Measurements from ENCODE around the gene VWF. TPM values are rescaled to one million over a fixed set of nuclear protein-coding genes. Genes with fewer than 3 reads are reported as not detected.
"Not testable (repeated sequence)": the region's sequence is repeated elsewhere in the genome, so short reads cannot be mapped to it uniquely, and the experiment has no call there.

VWF gene
- total RNA-seq, 1 experiment from 2014 or later = 0.41 TPM

DNA sequence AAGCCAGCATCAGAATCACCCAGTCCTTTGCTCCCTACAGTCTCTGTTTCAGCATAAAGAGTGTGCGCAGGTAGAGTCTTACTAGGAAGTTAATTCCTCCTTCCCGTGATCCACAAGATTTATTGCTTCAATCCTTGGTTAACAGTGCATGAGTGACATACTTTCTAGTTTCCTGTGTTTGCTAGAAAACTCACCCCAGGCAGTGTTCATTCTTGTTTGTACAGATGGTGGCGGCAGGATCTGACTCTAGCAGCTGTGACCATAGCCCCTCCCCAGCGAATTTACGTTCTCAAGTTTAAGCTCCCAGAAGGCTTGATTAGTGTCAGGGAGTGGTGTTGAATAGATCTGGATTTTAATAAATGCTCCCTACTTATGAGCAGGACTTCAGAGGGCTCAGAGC, 103.5 kb downstream of the VWF start:
- POLR2A ChIA-PET = no interaction called here
- Histone ChIP-seq H3K4me3 (ENCODE audit: low read depth, low read length) (no peak overlapping the region), H3K27me3 (replicated peaks; ENCODE audit: control insufficient read depth, insufficient read depth, low read length) (no peaks in the 10 kb centered on the region), H3K36me3 (ENCODE audit: control insufficient read depth, insufficient read depth, low read length) (no peaks in the 10 kb centered on the region), H3K9me3 (no peaks in the 10 kb centered on the region), H3K4me1 (peaks cover 19% of the 10 kb centered on the region)
- CTCF ChIA-PET = interaction anchor here (1.1 kb wide), 1 partner anchor 32 kb away, joined by 8 read pairs; no protein-coding TSS in a partner anchor
- no peaks in the 10 kb centered on the region for H3K27me3 Mint-ChIP-seq (ENCODE audit: insufficient read depth, unreplicated experiment)
- H3K4me1 Mint-ChIP-seq (ENCODE audit: low read depth, unreplicated experiment) = peaks cover 18% of the 10 kb centered on the region
- peak overlapping the region; percentile 12 for H3K27ac Mint-ChIP-seq (ENCODE audit: unreplicated experiment)
- BruUV-seq (replicated peaks) = no TSS peak
- H3K36me3 Mint-ChIP-seq (ENCODE audit: insufficient read depth, unreplicated experiment) = no peaks in the 10 kb centered on the region
- intact Hi-C loops (cut with micrococcal nuclease; ENCODE audit: unreplicated experiment) = no loop called here
- DNase-seq = peak; percentile 65 to 68
- H3K9me3 Mint-ChIP-seq (ENCODE audit: unreplicated experiment) = no peaks in the 10 kb centered on the region
- H3K4me3 Mint-ChIP-seq (ENCODE audit: unreplicated experiment) = no peak overlapping the region
- TF ChIP-seq, protein P1, sequence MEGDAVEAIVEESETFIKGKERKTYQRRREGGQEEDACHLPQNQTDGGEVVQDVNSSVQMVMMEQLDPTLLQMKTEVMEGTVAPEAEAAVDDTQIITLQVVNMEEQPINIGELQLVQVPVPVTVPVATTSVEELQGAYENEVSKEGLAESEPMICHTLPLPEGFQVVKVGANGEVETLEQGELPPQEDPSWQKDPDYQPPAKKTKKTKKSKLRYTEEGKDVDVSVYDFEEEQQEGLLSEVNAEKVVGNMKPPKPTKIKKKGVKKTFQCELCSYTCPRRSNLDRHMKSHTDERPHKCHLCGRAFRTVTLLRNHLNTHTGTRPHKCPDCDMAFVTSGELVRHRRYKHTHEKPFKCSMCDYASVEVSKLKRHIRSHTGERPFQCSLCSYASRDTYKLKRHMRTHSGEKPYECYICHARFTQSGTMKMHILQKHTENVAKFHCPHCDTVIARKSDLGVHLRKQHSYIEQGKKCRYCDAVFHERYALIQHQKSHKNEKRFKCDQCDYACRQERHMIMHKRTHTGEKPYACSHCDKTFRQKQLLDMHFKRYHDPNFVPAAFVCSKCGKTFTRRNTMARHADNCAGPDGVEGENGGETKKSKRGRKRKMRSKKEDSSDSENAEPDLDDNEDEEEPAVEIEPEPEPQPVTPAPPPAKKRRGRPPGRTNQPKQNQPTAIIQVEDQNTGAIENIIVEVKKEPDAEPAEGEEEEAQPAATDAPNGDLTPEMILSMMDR (IDR thresholded peaks at IDR 0.05; ENCODE audit: insufficient read depth in 1 of 2, low read depth in 1 of 2, low read length in 1 of 2, severe bottlenecking in 1 of 2, unreplicated experiment in 1 of 2) = no peak

DNA sequence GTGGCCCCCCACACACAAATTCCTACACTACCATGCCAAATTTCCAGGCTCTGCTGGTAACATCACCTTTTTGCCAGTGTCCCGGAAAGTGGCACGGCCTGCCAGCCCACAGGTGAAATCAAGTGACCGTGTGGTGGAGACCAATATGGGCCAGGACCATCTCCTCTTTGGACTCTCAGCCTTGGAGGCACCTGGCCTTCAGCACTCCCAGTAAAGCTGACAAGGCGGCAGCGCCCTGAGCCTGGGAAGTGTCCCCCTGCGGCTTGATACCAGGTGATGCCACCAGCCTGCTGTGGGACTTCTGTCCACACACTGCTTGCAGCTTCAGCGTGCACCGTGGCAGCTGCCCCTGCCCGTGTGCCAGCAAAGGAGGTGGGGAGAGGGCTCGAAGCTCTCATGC, 104.0 kb downstream of the VWF start:
- H3K36me3 ChIP-seq (ENCODE audit: control insufficient read depth, insufficient read depth, low read length); intact Hi-C loops (cut with micrococcal nuclease; ENCODE audit: unreplicated experiment); H3K36me3 Mint-ChIP-seq (ENCODE audit: insufficient read depth, unreplicated experiment); H3K27me3 Mint-ChIP-seq (ENCODE audit: insufficient read depth, unreplicated experiment); H3K4me3 Mint-ChIP-seq (ENCODE audit: unreplicated experiment); DNase-seq; BruUV-seq (replicated peaks); H3K4me3 ChIP-seq (ENCODE audit: low read depth, low read length); H3K9me3 ChIP-seq; H3K27ac Mint-ChIP-seq (ENCODE audit: unreplicated experiment); H3K27me3 ChIP-seq (replicated peaks; ENCODE audit: control insufficient read depth, insufficient read depth, low read length); H3K9me3 Mint-ChIP-seq (ENCODE audit: unreplicated experiment); POLR2A ChIA-PET: not testable (repeated sequence)
- CTCF ChIA-PET = interaction anchor here (1.1 kb wide), 1 partner anchor 32 kb away, joined by 8 read pairs; no protein-coding TSS in a partner anchor
- H3K4me1 Mint-ChIP-seq (ENCODE audit: low read depth, unreplicated experiment) = peaks cover 18% of the 10 kb centered on the region
- peaks cover 19% of the 10 kb centered on the region for H3K4me1 ChIP-seq

DNA sequence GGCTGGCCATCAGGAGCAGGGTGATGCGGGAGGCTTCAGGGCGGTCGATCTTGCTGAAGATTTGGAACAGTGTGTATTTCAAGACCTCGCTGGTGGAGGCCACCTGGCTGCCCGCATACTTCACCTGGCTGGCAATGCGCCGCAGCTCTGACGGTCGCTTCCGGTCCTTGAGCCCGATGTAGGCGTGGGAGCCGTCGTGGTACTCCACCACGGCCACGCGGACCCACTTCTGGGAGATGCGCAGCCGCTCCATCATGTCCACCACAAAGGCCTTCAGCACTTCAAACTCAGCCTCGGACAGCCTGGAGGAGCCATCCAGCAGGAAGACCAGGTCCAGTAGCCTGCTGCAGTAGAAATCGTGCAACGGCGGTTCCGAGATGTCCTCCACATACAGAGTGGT, 105.2 kb downstream of the VWF start:
- H3K9me3 Mint-ChIP-seq (ENCODE audit: unreplicated experiment); H3K36me3 Mint-ChIP-seq (ENCODE audit: insufficient read depth, unreplicated experiment); H3K36me3 ChIP-seq (ENCODE audit: control insufficient read depth, insufficient read depth, low read length); H3K9me3 ChIP-seq; H3K4me3 ChIP-seq (ENCODE audit: low read depth, low read length); H3K4me3 Mint-ChIP-seq (ENCODE audit: unreplicated experiment); DNase-seq; BruUV-seq (replicated peaks); H3K27ac Mint-ChIP-seq (ENCODE audit: unreplicated experiment); H3K27me3 ChIP-seq (replicated peaks; ENCODE audit: control insufficient read depth, insufficient read depth, low read length); intact Hi-C loops (cut with micrococcal nuclease; ENCODE audit: unreplicated experiment); POLR2A ChIA-PET; H3K27me3 Mint-ChIP-seq (ENCODE audit: insufficient read depth, unreplicated experiment): not testable (repeated sequence)
- H3K4me1 ChIP-seq = peaks cover 16% of the 10 kb centered on the region
- CTCF ChIA-PET = interaction anchor here (2.4 kb wide), 1 partner anchor 19 kb away, joined by 8 read pairs; no protein-coding TSS in a partner anchor
- H3K4me1 Mint-ChIP-seq (ENCODE audit: low read depth, unreplicated experiment) = peaks cover 14% of the 10 kb centered on the region

DNA sequence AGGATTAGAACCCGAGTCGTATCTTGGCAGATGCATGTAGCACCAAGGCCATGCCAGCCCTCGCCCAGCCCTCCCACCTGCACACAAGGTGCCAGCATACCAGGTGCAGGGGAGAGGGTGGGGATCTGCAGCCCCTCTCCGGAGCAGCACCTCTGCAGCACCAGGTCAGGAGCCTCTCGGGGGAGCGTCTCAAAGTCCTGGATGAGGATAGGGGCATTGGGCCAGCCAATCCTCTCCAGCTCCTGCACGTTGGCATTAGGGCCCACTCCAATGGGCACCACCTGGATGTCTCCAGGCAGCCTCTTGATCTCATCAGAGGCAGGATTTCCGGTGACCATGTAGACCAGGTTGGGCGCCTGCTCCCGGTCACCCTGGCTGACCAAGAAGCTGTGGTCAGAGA, 106.2 kb downstream of the VWF start:
- BruUV-seq (replicated peaks) = no TSS peak
- Mint-ChIP-seq H3K4me1 (ENCODE audit: low read depth, unreplicated experiment) (peaks cover 9% of the 10 kb centered on the region), H3K9me3 (ENCODE audit: unreplicated experiment) (no peaks in the 10 kb centered on the region), H3K36me3 (ENCODE audit: insufficient read depth, unreplicated experiment) (no peaks in the 10 kb centered on the region), H3K27ac (ENCODE audit: unreplicated experiment) (no peak overlapping the region), H3K27me3 (ENCODE audit: insufficient read depth, unreplicated experiment) (peaks cover 10% of the 10 kb centered on the region), H3K4me3 (ENCODE audit: unreplicated experiment) (no peak overlapping the region)
- ChIA-PET CTCF (interaction anchor here (2.4 kb wide), 1 partner anchor 20 kb away, joined by 8 read pairs; no protein-coding TSS in a partner anchor), POLR2A (no interaction called here)
- TF ChIP-seq, protein P1 (IDR thresholded peaks at IDR 0.05; ENCODE audit: insufficient read depth in 1 of 2, low read depth in 1 of 2, low read length in 1 of 2, severe bottlenecking in 1 of 2, unreplicated experiment in 1 of 2) = no peak
- Histone ChIP-seq H3K9me3 (no peaks in the 10 kb centered on the region), H3K36me3 (ENCODE audit: control insufficient read depth, insufficient read depth, low read length) (no peaks in the 10 kb centered on the region), H3K27me3 (replicated peaks; ENCODE audit: control insufficient read depth, insufficient read depth, low read length) (no peaks in the 10 kb centered on the region), H3K4me3 (ENCODE audit: low read depth, low read length) (no peak overlapping the region), H3K4me1 (peaks cover 11% of the 10 kb centered on the region)
- DNase-seq = no peak
- intact Hi-C loops (cut with micrococcal nuclease; ENCODE audit: unreplicated experiment) = no loop called here

Measured in Caco-2 (cell line).